GM21528 (cell line): Measurements from ENCODE around the gene MANSC1.

ENCODE experiments used
- ATAC-seq: cut with Tn5 transposase; IDR thresholded peaks from one replicate; pipeline ENCODE4 v1.9.1; 2021; ENCODE audit warnings: mild to moderate bottlenecking, moderate library complexity; ENCODE audit not compliant: unreplicated experiment, low FRiP score

The MANSC1 gene

GRCh38 chr12:12349711-12350665 lies at the start of gene MANSC1:
Gene MANSC1 (minus strand): TSS chr12:12350242. CDS start chr12:12343314, 6,928 bp downstream.
- no peak for ATAC-seq

GRCh38 chr12:12399161-12399560 lies 49.1 kb upstream of the MANSC1 start:
- ATAC-seq, result no peak

GRCh38 chr12:12398026-12398859 lies 48.2 kb upstream of the MANSC1 start:
- no peak for ATAC-seq

- ATAC-seq, result no peak
Measured at GRCh38 chr12:12397184-12397583, 47.1 kb upstream of the MANSC1 start.

GRCh38 chr12:12396694-12397093 lies 46.7 kb upstream of the MANSC1 start:
- no peak for ATAC-seq

DNA sequence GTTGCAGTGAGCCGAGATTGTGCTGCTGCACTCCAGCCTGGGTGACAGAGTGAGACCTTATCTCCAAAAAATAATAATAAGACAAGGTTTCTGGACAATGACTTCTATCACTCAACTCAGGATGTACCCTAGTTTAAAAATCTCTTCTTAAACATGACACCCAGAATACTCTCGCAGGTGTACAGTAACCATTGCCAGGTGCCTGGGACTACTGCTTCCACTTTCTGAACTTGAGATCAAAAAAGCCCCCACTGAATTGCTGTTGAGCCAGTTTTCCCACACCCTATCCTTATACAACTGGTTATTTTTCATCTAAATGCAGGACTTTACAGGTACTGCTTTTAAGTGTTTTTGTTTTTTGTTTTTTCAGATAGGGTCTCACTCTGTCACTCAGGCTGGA lies 43.1 kb upstream of the MANSC1 start:
- ATAC-seq, result no peak

GRCh38 chr12:12392413-12392812 lies 42.4 kb upstream of the MANSC1 start:
- ATAC-seq, result no peak

GRCh38 chr12:12387501-12387900 lies 37.5 kb upstream of the MANSC1 start:
- ATAC-seq, result no peak

DNA sequence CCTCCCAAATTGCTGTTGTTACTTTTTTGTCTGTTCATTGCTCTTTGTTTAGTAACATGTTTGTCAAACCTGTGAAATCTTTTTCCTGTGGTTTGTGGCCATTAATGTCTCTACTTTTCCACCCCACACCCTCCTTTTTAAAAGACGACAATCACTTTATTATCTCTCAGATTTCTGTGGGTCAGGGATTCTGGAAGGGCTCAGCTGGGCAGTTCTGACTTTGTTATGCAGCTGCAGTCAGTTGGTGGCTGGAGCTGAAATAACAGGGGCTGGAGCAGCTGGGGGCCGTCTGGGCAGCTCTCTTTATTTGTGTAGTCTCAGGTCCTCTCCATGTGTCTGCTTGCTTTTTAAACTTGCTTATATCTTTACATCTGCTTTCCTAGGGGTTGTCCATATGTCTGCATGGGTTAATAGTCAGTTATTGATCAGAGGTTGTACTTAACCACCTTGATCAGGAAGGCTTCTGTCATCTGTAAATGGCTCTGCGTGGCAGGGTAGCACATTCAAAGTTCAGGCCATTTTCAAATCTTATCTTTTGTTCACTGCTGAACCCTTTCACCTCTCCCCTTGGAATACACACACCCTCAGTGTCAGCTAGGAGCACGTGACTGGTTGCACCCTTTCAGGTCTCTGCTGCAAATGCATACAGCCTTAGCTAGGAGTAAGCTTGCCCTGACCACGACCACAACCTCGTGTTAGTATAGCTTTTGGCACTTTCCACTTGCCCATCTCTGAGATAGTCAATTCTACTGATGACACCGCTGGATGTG lies 34.7 kb upstream of the MANSC1 start:
- ATAC-seq, result no peak

DNA sequence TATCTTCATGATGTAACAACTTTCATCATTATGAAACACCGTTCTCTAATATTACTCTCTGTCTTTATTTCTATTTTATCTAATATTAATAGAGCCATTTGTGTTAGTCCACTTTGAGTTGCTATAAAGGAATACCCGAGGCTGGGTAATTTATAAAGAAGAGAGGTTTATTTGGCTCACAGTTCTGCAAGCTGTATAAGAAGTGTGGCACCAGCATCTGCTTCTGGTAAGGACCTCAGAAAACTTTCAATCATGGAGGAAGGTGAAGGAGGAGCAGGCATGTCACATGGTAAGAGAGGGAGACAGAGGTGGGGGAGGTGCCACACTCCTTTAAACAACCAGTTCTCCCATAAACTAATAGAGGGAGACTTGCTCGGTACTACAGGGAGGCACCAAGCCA lies 31.9 kb upstream of the MANSC1 start:
- no peak for ATAC-seq

DNA sequence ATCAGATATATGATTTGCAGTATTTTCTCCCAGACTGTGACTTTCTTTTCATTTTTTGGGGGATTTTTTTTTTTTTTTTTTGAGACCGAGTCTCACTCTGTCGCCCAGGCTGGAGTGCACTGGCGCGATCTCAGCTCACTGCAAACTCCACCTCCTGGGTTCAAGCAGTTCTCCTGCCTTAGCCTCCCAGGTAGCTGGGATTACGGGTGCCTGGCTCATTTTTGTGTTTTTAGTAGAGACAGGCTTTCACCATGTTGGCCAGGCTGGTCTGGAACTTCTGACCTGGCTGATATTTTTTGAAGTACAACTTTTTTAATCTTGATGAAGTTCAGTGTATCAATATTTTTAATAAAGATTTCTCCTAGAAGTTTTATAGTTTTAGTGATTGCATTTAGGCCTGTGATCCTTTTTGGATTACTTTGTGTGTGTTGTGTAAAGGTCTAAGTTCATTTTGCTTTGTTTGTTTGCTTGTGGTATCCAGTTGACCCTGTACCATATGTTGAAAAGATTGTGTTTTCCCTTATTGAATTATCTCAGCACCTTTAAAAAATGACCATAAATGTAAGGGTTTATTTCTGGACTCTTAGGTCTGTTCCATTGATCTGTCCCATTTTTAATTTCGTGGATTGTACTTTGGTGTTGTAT lies 31.0 kb upstream of the MANSC1 start:
- ATAC-seq, result no peak

- ATAC-seq, result no peak
Measured at GRCh38 chr12:12379831-12380730, 30.0 kb upstream of the MANSC1 start.

DNA sequence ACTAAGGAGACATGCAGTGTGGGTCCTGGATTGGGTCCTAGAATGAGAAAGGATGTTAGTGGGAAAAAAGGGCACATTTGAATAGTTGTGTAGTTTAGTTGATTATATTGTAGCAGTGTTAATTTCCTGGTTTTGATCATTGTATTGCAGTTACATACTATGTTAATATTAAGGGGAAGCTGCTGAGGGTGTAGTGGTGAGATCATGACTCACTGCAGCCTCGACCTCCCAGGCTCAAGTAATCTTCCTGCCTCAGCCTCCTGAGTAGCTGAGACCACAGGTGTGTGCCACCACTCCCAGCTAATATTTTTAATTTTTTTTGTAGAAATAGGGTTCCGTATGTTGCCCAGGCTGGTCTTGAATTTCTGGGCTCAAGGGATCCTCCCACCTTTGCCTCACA lies 28.6 kb upstream of the MANSC1 start:
- no peak for ATAC-seq

DNA sequence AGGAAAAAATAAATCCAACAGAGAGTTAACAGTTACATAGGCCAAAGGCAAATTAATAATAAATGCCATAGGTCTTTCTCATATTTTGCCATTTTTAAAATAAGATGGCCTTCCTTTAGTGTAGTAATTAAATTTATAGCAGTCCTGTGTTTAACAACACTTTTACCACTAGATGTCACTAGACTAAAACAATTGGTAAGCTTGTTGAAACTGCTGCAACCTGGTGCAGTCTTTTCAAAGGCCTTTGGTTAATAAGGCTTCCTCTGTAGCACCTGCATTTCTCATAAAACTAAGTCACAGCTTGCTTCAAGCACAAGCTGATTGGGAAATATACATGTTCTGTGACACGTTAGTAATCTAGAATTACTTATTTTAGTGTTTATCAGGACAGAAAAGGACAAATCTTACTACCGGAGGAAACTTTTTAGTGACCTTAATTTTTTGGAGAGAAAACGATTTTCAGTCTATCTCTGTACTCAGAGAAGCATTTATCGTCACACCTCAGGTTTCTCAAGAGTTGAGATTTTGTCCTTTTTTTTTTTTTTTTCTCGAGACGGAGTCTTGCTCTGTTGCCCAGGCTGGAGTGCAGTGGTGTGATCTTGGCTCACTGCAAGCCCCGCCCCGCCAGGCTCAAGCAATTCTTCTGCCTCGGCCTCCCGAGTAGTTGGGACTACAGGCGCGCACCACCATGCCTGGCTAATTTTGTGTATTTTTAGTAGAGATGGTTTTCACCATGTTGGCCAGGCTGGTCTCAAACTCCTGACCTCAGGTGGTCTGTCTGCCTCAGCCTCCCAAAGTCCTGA lies 26.8 kb upstream of the MANSC1 start:
- no peak for ATAC-seq

GRCh38 chr12:12372946-12373722 lies 23.1 kb upstream of the MANSC1 start:
- ATAC-seq, result no peak

DNA sequence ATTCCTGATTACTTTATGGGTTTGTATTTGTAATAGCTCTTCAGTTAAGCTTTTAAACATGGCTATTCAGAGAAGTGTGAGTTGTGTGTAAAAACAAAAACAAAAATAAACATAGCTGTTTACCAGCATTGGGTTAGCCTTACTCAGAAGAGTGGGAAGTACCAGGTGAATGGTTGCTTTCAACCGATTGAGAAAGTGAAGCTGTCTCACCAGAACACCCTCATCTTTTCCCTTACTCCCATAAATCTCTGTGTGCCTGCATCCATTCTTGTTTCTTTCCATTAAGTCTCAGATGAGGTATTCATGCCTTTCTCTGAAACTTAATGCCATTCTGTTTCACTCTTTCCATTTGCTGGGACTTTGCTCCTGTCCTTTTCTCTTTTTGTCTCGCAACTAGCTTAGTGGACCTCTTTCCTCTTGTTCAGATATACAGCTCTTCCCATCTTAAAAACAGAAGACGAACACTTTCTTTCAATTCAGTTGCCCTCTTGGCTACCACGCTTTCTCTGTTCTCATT lies 17.5 kb upstream of the MANSC1 start:
- no peak for ATAC-seq

DNA sequence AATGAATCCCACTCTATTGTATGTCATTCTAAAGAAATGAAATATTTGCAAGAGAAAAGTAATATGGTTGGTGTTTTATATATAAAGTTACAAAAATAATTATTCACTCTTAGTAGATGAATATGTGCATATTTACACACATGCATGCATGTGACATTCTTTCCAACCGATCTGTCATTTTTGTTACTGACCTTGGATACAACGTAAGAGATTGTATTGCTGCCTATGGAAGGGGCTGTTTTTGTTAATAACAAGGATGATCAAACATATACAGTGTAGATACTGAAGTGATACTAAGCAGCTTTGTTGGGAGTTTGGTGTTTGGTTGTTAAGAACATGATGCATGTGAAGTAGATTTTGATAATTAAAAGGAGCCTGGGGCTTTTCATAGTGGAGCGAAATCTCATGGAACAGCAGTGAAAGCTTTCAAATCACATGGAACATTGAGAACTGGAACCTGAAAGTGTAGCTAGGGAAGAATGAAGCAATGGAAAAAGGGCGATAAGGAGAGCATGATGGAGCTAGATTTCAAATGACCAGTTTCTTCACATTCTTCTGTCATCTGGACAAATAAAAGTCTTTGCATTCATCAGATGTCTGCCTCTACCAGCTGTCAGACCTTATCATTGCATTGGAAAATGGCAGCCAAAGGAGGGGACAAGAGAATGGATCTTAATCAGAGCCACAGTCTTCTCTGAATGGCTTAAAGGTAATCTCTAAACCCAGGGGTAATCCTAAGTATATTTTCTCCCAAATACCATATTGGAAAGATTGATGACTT lies 16.8 kb upstream of the MANSC1 start:
- ATAC-seq, result no peak
